DMS153 treated with DMSO at 0.1 percent for 48 hours (cell line): ENCODE data around the gene GRIA3.
"Not testable (repeated sequence)": the region's sequence is repeated elsewhere in the genome, so short reads cannot be mapped to it uniquely, and the experiment has no call there.

Experiments used
- DNase-seq: peaks from one replicate; lab custom pipeline; 2025; ENCODE audit not compliant: unreplicated experiment; lab: John Stamatoyannopoulos, UW

Gene GRIA3

DNA sequence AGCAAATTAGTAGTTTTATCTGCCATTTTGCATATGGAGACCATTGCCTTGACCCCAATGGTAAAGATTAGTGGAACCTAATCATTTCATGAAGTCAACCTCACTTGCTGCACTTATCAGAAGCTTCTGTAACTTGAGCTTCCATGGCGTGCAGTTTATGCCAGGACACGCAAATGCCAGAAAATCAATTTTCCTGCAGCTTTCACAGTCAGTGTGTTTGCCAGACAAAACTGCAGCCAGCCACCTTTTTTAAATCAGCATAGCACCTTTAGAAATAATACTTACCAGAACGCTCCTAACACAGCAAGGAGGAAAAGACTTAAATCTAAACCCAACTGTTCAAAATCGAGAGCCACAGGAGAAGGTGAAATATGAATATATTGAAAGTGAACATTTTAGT, 265.3 kb downstream of the GRIA3 start:
- DNase-seq, result no peak

- no peak for DNase-seq
These were observed 266.1 kb downstream of the GRIA3 start for GRCh38 chrX:123450222-123450621.

GRCh38 chrX:123454712-123455431, 270.8 kb downstream of the GRIA3 start:
- no peak for DNase-seq

DNA sequence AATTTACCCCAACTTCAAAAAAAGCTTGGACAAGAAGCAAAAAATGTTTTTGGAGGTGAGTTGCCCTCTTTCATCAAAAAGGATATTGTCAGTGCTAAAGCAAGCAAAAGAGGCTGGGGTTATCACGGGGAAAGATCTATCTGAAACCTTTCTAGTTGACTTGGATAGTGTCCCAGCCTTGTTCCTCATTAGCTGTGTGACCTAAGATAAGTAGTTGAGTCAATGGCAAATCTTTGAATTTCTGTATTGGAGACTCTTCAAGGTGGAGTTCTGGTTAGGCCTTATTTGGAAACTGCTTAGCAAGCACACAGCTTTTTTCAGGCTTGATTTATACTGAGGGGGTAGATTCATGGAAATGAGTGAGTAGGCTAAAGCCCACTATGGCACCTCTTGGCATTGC, 271.6 kb downstream of the GRIA3 start:
- DNase-seq, result no peak

GRCh38 chrX:123464709-123465108, 280.6 kb downstream of the GRIA3 start:
- DNase-seq, result no peak

GRCh38 chrX:123468481-123468880, 284.4 kb downstream of the GRIA3 start:
- no peak for DNase-seq

GRCh38 chrX:123475068-123475724, 291.1 kb downstream of the GRIA3 start:
- no peak for DNase-seq

- DNase-seq, result no peak
These were observed 292.6 kb downstream of the GRIA3 start for GRCh38 chrX:123476611-123477219.

DNA sequence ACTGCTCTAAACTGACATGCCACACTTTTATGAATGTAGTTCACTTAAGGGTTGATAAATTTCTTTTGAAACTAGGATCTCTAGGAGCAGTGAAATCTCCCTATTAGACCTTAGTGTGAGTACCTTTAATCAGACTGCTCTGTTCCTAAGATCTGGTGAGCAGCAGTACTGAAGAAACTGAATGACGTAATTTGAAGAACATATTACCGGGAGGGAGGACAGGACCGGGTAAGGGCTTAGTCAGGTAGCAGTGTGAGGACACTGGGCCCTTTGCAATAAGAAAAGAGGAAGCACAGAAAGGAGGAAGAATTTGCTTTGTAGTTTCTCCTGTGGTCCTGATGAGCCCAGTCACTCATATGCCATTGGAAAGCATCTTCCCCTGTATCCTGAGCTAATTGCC, 293.6 kb downstream of the GRIA3 start:
- no peak for DNase-seq

- no peak for DNase-seq
These were observed 298.1 kb downstream of the GRIA3 start for GRCh38 chrX:123481913-123482851.

GRCh38 chrX:123486297-123486696, 302.2 kb downstream of the GRIA3 start:
- DNase-seq, result no peak

DNA sequence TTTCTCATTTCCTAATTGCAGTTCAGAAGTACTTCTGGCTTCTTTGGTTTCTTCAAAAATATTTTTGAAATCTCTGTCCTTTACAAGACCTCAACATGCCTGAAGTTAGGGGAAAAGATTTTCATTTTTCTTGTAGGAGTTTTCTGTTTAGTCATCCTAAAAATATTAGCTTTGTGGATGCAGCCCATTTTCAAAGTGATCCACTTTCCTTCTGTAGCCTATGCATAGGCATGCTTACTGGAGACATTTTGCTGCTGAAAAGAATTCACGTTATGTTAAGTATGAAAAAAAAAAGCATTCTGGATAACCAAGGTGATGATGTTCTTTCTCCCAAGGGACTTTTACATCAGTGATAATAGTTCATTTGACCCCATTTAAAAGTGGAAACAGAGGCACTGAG, 303.2 kb downstream of the GRIA3 start:
- no peak for DNase-seq

- no peak for DNase-seq
These were observed 303.6 kb downstream of the GRIA3 start for GRCh38 chrX:123487669-123488068.

GRCh38 chrX:123489011-123489410, 304.9 kb downstream of the GRIA3 start:
- no peak for DNase-seq

- DNase-seq, result no peak
These were observed 309.8 kb downstream of the GRIA3 start for GRCh38 chrX:123493857-123494256.

DNA sequence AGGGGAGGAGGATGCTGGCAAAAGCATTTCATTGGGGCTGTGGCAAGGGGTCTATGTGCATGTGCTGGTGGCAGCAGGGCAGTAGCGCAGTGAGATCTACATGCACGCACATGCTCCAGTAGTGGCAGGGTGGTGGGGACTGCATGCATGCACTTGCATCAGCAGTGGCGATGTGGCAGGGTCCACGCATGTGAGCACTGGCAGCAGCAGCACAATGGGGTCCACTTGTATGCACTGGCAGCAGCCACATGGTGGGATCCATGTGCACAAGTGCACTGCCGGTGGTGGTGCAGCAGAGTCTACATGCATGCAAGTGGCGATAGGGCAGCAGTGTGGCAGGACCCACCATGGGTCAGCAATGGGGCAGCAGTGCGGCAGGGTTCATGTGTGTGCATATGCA, 315.7 kb downstream of the GRIA3 start:
- DNase-seq, result no peak

- no peak for DNase-seq
These were observed 320.0 kb downstream of the GRIA3 start for GRCh38 chrX:123504047-123504446.

DNA sequence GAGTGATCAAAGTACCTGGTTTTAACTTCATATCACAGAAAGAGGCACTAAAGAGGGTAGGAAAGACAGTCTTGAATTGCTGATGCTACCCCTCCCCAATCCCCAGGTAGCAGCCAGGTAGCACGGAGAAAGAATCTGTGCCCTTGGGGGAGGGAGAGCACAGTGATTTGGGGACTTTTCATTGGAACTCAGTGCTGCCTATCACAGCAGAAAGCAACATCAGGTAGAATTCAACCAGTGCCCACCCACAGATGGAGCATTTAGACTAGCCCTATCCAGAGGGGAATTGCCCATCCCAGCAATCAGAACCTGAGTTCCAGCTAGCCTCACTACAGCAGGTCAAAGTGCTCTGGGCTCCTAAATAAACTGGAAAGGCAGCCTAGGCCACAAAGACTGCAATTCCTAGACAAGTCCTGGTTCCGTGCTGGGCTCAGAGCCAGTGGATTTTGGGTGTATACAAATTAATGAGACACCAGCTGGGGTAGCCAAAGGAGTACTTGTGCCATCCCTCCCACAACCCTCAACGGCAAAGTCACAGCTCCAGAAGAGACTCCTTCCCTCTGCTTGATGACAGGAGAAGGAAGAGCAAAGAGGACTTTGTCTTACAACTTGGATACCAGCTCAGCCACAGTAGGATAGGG, 320.7 kb downstream of the GRIA3 start:
- DNase-seq, result no peak

GRCh38 chrX:123513585-123514278, 329.7 kb downstream of the GRIA3 start:
- DNase-seq, result no peak

GRCh38 chrX:123514279-123514640, 330.2 kb downstream of the GRIA3 start:
- not testable (repeated sequence) for DNase-seq
